IPS-NIHi7 (cell line): ENCODE data around the gene CLNK.
A peak's percentile ranks its signal among the peaks of the same experiment; 100 is the strongest.

Experiments used
- DNase-seq: peaks from one replicate; pipeline ENCODE4 v3.0.0; 2012; ENCODE audit warnings: mixed read lengths; ENCODE audit errors: extremely low spot score

Gene CLNK

DNA sequence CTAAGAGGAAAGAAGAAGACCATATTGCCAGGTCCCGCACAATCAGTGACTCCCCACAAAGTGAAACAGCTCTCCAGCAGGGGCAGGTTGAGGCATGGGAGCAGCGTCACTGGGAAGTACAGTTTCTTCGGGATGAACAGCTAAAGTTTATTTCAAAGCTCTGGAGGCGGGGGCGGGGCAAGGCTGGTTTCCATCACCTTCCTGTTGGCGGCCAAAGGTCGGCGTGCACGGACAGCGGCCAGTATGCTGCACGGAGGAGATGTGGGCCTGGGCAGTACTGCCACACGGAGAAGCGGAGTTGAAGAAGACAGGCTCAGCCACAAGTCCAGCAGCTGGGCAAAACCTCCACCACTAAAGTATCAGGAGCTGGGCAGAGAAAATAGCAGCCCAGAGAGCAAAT lies 226.4 kb downstream of the CLNK start:
- no peak for DNase-seq

- DNase-seq, result peak; percentile 92
Measured at GRCh38 chr4:10457255-10457801, 227.2 kb downstream of the CLNK start, which contains the start of gene ZNF518B. Gene ZNF518B (minus strand): TSS chr4:10457426. CDS start chr4:10446328, 11,098 bp downstream.

DNA sequence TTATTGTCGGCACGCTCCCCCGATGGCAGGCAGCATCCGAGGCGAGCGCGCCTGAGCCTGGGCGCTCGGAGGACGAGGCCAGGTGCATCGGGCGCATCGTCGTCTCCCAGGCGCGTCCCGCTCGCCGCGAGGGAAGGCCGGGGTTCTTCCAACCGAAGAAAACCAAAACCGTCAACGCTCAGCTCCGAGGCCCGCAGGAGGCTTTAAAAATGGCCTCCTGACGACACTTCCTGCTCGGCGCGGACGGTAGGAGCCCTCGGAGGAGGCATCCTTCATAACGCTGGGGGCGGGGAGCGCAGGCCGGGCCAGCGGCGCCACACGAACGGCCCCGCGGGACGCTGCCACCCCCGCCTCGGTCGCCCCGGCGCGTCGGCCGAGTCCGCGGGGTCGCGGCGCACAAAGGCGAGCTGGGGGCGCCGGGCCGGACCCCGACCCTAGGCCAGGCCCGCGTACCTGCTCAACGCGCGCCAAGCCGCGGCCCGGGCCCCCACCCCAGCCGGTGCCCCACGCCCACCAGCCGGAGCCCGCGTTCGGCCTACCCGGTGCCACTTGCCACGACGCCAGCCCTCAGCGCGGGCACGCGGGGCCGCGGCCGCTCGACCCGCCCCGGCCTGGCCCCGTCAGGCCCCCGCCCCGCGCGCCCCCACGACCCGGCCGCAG lies 227.8 kb downstream of the CLNK start:
- DNase-seq, result peak; percentile 50

DNA sequence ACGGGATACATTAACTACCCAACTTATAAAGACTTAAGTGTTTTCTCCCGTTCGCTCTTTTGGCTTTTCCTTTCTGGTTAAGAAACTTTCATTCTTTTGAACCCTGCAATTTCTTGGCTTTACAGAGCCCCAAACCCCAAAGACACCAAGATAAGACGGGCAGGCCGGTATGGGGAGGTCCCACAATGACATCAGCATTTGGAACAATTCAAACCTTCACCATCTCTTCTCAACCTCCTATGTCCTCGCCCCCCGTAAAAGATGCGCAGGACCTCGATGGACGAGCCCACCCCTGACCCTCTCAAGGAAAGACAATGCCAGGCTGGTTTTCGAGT lies 228.3 kb downstream of the CLNK start:
- no peak for DNase-seq

DNA sequence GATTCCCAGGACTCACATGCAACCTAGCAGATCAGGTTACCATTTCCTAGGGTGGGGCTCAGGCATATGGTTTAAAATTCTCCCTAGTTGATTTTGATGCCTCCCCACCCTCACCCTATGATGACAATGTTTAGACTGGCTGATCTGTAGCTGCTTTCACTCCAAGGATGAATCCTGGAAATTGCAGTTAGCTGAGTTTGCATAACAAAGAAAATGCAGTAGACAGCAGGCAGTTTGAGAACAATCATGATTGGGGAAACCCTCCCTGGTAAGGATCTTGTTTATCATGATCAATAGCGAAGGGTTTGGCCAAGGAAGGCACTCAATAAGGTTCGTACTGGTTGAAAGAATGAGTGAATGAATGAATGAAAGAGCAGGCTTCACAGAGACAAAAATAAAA lies 229.4 kb downstream of the CLNK start:
- DNase-seq, result no peak

DNA sequence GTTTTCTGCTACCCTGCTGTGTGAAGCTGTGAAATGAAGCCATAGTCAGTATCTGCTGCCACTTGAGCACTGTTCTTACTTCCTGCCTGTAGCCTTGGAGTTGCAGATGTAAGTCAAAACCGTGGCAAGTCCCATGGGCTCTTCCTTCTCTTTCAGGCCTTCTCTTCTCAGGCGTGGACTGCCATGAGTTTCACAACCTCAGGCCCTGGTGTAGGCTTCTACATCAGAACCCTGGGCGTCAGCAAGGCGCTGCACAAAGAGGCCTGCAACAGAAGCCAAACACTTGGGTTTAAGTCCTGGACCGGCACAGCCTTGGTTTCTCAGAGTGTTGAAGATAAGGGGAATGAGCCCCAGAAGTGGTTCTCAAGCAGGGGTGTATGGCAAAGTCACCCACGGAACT lies 229.8 kb downstream of the CLNK start:
- no peak for DNase-seq

DNA sequence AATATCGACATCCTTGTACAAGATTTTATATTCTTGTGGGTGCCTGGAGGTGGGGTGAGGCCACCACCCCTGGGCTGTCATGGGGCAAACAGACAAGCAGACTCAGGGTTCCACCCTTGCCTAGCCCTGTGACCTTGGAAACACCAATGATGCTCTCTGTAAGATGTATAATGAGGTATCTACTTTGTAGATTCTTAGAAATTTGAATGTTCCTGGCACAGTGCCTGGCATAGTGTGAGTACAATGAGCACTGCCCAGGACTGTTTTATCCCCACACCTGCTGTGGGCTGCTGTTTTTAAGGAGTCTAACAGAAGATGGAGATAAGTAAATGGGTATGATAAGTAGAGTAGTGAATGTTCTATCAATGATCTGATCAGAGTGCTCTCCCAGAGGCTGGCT lies 230.4 kb downstream of the CLNK start:
- DNase-seq, result no peak

DNA sequence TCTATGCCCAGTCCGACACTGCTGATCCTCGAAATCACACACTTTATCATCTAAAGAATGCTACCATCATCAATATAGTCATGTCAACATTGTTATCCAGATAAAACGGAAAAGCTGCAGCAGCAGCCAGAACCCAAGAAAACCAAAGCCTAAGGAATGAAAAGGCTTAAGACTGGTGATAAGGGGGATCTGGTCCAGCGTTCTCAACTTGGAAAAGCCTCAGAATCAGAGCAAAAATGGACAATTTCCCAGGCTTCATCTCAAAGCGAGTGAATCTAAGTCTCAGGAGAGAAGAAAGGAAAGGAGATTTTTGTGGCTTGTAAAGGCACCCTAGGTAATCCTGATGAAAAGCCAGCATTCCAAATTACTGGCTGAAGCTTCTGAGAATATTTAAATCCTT lies 235.6 kb downstream of the CLNK start:
- DNase-seq, result no peak

GRCh38 chr4:10442976-10443375 lies 241.6 kb downstream of the CLNK start:
- no peak for DNase-seq

GRCh38 chr4:10441512-10441911 lies 243.1 kb downstream of the CLNK start:
- no peak for DNase-seq

GRCh38 chr4:10438924-10439323 lies 245.6 kb downstream of the CLNK start:
- no peak for DNase-seq

DNA sequence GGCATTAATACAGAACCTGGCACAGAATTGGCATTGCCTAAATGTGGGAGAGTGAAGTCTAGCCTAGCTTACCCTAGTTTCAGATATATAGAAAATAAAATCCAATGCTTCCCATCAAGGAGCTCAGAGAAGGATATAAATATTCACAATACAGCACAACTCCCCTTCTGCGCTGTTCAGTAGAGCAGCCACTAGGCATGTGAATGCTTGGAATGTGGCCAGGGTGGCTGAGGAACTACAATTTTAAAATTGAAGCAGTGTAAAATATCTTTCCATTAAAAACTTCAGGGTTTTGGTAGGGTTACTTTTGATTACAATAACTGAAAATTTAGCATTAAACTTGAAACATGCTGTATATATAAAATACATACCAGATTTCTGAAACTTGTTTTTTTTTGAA lies 246.8 kb downstream of the CLNK start:
- no peak for DNase-seq
